Sigmoid colon (tissue), 4 donors: ENCODE data around the gene FMNL2.

Experiments used
- EP300 ChIP-seq, 4 donors: sonication (generic); formaldehyde crosslinking; IDR thresholded peaks; one replicate each; pipeline ENCODE4 v1.6.1; 2017; ENCODE audit warnings: antibody characterized with exemption in 4 of 4
- TF ChIP-seq, protein P1 (sequence below), 4 experiments: fragments of 450-650 bp in 3 of 4; fragments of 200-600 bp in 1 of 4; IDR thresholded peaks; one replicate each; pipeline ENCODE4 v1.5.1; 2016 to 2019; ENCODE audit warnings: antibody characterized with exemption in 4 of 4, mild to moderate bottlenecking in 3 of 4, moderate library complexity in 2 of 4

DNA sequence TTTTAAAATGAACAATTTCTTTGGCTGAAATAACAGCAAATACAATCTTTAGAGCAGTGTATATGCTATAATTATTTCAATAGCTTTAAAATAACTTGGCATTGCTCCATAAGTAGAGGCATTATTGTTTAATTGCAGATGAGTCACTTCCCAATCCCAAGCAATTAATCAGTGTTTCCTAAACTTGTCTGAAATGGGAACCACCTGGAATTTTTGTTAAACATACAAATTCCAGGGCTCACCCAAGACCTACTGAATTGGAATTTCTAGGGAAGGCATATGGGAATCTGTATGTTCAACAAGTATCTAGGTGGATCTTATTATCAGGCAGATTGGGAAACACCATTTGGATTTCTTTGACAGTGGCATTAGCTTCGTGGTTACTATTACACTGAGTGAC, 27.1 kb upstream of the FMNL2 start:
- TF ChIP-seq, protein P1, sequence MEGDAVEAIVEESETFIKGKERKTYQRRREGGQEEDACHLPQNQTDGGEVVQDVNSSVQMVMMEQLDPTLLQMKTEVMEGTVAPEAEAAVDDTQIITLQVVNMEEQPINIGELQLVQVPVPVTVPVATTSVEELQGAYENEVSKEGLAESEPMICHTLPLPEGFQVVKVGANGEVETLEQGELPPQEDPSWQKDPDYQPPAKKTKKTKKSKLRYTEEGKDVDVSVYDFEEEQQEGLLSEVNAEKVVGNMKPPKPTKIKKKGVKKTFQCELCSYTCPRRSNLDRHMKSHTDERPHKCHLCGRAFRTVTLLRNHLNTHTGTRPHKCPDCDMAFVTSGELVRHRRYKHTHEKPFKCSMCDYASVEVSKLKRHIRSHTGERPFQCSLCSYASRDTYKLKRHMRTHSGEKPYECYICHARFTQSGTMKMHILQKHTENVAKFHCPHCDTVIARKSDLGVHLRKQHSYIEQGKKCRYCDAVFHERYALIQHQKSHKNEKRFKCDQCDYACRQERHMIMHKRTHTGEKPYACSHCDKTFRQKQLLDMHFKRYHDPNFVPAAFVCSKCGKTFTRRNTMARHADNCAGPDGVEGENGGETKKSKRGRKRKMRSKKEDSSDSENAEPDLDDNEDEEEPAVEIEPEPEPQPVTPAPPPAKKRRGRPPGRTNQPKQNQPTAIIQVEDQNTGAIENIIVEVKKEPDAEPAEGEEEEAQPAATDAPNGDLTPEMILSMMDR (IDR thresholded peaks at IDR 0.05): no peak
- TF ChIP-seq EP300 (IDR thresholded peaks at IDR 0.05): no peak
